GM21825 (cell line): ENCODE results near the gene SLC22A13.
"Not testable (repeated sequence)": the region's sequence is repeated elsewhere in the genome, so short reads cannot be mapped to it uniquely, and the experiment has no call there.

Experiments
- ATAC-seq: cut with Tn5 transposase; IDR thresholded peaks from one replicate; pipeline ENCODE4 v1.9.1; 2021; ENCODE audit warnings: mild to moderate bottlenecking, moderate library complexity; ENCODE audit not compliant: unreplicated experiment

Gene SLC22A13

GRCh38 chr3:38297053-38297452, 31.4 kb downstream of the SLC22A13 start:
- not testable (repeated sequence) for ATAC-seq

- no peak for ATAC-seq
Observed at GRCh38 chr3:38297537-38297936, 31.9 kb downstream of the SLC22A13 start.

DNA sequence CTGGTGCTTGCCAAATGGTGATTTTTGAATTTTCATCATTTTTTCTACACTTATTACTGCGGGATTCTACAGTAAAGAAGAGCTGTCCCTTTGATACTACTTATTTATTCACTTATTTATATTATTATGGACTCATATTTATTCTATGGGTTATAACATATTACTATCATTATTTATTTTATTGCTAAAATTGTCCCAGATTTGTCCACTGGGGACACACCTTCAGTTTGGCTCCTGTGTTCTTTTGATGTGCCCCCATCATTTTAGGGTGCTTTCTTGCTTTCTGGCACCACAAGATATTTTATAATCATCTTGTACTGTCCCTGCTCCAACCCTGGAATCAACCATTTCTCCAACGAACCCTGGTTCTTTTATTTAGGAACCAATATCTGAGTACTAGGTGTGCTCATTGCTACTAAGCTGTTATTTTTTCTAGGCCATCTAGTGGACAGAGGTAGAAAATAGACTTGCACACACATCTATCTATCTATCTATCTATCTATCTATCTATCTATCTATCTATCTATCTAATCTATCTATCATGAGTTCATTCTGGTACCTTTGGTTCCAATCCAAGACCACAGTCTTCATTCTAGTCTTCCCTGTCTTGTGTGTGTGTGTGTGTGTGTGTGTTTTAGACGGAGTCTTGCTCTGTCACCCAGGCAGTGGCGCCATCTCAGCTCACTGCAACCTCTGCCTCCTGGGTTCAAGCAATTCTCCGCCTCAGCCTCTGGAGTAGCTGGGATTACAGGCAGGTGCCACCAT, 32.5 kb downstream of the SLC22A13 start:
- no peak for ATAC-seq

DNA sequence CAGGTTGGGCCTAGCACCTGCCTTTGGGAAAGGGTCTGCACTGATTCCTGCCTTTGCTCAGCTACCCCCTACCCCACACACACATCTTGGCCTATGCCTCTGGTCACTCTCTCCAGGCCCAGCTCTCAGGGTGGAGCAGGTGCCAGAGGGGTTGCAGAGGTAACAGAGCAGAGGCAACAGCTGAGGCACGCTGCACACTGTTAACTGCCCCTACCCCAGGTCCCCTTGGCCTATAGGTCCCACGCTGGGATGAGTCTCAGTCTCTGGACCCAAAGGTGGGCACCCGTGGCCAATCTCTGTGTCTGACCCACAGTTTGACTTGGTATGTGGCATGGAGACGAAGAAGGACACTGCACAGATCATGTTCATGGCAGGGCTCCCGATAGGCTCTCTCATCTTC, 41.3 kb downstream of the SLC22A13 start:
- no peak for ATAC-seq

- no peak for ATAC-seq
Observed at GRCh38 chr3:38307599-38307998, 42.0 kb downstream of the SLC22A13 start.

DNA sequence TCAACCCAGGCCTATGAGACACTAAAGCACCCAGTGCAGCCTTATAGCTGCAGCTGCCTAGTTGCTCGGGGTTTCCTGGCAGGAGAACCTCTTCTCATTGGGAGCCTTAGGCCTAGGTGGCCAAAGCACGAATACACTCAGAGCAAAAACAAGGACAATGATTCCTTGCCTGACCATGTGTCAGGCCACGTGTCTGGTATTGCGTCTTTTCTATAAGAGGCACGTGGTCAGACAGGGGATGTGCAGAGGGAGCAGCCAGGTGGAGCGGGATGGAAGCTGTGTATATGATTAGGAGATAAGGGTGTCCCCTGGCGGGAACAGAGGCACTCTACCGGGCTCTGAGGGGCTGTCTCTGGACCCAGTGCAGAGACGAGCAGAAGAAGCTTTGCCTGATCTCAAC, 42.8 kb downstream of the SLC22A13 start:
- ATAC-seq: no peak

- ATAC-seq: no peak
Observed at GRCh38 chr3:38311476-38311875, 45.9 kb downstream of the SLC22A13 start.

GRCh38 chr3:38311941-38312340, 46.3 kb downstream of the SLC22A13 start:
- no peak for ATAC-seq

GRCh38 chr3:38312356-38312755, 46.7 kb downstream of the SLC22A13 start:
- ATAC-seq: no peak

DNA sequence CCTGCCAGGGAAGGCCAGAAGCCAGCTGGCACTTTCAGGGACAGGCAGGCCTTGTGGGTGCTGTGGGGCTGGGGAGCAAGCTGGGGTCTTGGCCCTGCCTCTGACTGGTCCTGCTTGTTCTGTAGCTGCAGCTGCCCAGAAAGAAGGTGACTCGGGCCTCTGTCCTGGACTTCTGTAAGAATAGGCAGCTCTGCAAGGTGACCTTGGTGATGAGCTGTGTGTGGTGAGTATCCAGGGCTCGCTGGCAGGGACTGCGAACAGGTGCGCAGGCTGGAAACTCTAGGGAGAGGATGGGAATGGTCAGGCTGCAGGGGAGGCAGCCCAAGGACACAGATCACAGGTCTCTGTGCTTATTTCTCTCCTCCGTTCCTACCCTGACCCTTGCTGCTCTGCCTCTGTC, 47.7 kb downstream of the SLC22A13 start:
- ATAC-seq: no peak

GRCh38 chr3:38313695-38314094, 48.1 kb downstream of the SLC22A13 start:
- ATAC-seq: no peak

- ATAC-seq: no peak
Observed at GRCh38 chr3:38314112-38314763, 48.6 kb downstream of the SLC22A13 start.

GRCh38 chr3:38314764-38315487, 49.3 kb downstream of the SLC22A13 start:
- no peak for ATAC-seq

DNA sequence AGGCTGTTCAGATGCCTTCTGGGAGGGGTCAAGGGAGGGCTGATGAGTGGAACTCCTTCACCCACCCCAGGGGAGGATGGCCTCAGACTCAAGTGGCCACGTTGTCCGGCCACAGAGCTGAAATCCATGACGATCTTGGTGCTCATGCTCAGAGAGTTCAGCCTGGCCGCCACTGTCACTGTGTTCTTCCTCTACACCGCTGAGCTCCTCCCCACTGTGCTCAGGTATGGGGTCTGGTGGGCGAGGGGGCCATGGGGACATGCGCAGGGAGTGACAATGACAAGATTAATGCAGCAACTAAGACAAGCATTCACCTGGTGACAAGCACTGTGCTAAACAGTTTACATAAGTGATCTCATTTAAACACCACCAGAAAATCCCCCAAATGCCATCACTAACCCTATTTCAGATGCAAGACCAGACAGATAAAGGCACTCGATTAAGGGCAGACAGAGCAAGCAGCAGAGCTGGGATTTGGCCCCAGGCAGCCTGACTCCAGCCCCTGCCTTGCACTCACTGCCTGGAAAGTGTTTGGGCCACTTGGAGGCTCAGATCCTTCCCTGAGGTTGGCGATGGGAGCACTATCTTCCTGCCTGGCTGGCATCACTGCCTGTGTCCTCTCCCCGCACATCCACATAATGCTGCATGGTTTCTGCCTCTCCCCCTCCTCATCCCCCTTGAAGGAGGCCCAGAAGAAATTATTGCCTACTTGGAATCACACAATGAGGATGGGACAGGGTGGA, 50.0 kb downstream of the SLC22A13 start:
- no peak for ATAC-seq

GRCh38 chr3:38316356-38317191, 51.0 kb downstream of the SLC22A13 start:
- no peak for ATAC-seq

DNA sequence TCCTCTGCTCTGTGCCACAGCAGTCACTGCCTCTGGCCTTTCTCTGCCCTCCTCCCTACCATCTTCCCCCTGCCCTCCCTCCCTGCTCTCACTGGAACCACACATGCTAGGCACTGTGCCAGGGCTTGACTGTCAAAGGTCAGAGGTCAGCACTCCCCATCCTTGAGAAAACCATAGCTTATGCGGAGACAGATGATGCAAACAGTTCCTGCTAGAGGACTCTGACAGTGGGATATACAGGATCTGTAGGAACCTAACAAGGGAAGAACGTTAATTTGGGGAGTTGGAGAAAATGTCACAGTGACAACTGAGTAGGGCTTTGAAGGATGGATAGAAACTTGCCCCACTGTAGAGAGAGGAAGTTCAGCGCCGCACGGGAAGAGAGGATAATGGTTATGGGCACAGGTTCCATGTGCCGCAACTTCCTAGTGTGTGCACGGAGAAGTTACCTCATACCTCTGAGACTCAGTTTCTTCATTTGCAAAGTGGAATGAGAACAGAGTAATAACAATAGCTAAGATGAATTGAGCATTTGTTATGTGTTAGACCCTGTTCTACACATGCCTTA, 51.7 kb downstream of the SLC22A13 start:
- ATAC-seq: no peak

GRCh38 chr3:38318766-38319671, 53.4 kb downstream of the SLC22A13 start:
- no peak for ATAC-seq

DNA sequence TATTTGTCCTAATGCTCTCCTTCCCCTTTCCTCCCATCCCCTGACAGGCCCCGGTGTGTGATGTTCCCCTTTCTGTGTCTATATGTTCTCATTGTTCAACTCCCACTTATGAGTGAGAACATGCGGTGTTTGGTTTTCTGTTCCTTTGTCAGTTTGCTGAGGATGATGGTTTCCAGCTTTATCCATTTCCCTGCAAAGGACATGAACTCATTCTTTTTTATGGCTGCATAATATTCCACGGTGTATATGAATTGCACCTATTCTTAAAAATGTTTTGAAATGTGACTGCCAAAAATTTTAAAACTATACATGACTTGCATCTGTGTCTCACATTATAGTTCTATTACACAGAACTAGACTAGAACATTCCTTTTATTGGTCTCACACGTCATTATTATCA, 55.0 kb downstream of the SLC22A13 start:
- not testable (repeated sequence) for ATAC-seq

- no peak for ATAC-seq
Observed at GRCh38 chr3:38323060-38323459, 57.4 kb downstream of the SLC22A13 start.
